PC-3 (cell line): Measurements from ENCODE around the gene FAM228B.

Experiments
- EZH2 ChIP-seq: fragments of 300-600 bp; sonication (generic); IDR thresholded peaks from one replicate; pipeline ENCODE4 v1.6.1; 2017; ENCODE audit warnings: antibody characterized with exemption, mild to moderate bottlenecking, low read length; ENCODE audit not compliant: unreplicated experiment
- EZH2phosphoT487 ChIP-seq: fragments of 300-600 bp; sonication (generic); IDR thresholded peaks from 2 replicates; pipeline ENCODE4 v1.6.1; 2018; ENCODE audit warnings: mild to moderate bottlenecking, antibody characterized with exemption, low read length, borderline replicate concordance
- TF ChIP-seq, protein P1 (sequence below): fragments of 300-600 bp; sonication (generic); conservative IDR thresholded peaks from 2 replicates; pipeline ENCODE4 v1.5.1; 2017; ENCODE audit warnings: antibody characterized with exemption, low read depth, mild to moderate bottlenecking, low read length

DNA sequence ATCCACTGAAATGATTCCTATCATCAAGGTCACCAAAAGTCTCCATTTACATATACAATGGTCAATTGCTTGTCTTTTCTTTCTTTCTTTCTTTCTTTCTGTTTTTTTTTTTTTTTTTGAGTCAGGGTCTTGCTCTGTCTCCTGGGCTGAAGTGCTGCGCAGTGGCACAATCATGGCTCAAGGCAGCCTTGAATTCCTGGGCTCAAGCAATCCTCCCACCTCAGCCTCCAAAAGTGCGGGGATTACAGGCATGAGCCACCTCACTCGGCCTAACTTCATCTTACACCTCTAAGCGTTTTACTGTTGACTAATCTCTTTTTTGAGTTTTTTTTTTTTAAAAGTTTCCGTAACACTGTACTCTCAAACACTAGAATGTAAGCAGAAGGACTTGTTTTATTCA is 48.0 kb upstream of the FAM228B start:
- TF ChIP-seq, protein P1, sequence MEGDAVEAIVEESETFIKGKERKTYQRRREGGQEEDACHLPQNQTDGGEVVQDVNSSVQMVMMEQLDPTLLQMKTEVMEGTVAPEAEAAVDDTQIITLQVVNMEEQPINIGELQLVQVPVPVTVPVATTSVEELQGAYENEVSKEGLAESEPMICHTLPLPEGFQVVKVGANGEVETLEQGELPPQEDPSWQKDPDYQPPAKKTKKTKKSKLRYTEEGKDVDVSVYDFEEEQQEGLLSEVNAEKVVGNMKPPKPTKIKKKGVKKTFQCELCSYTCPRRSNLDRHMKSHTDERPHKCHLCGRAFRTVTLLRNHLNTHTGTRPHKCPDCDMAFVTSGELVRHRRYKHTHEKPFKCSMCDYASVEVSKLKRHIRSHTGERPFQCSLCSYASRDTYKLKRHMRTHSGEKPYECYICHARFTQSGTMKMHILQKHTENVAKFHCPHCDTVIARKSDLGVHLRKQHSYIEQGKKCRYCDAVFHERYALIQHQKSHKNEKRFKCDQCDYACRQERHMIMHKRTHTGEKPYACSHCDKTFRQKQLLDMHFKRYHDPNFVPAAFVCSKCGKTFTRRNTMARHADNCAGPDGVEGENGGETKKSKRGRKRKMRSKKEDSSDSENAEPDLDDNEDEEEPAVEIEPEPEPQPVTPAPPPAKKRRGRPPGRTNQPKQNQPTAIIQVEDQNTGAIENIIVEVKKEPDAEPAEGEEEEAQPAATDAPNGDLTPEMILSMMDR, result no peak
- TF ChIP-seq EZH2, result no peak
- TF ChIP-seq EZH2phosphoT487, result no peak
